Frontal cortex (tissue), 4 donors: Measurements from ENCODE around the gene ATG16L2. TPM values are rescaled to one million over a fixed set of nuclear protein-coding genes. Genes with fewer than 3 reads are reported as not detected.
"Not testable (repeated sequence)": the region's sequence is repeated elsewhere in the genome, so short reads cannot be mapped to it uniquely, and the experiment has no call there.

Experiments
- DNase-seq, 2 donors: peaks; one replicate each; pipeline ENCODE4 v3.0.0; 2012; ENCODE audit warnings: low spot score in 2 of 2
- FAIRE-seq: peaks from 2 replicates; lab custom pipeline; 2012; peaks lifted over from hg19 to GRCh38; lab: Jason Lieb, UNC
- total RNA-seq: library from RNA; depleted of rRNA; stranded (reverse); fragments of >200 nt; gene quantifications from one replicate; pipeline ENCODE4 v1.2.3, GENCODE V29; 2014
- donor health status: control.
- donor health status: control.
- donor health status: control.

Gene ATG16L2
- total RNA-seq, 1 donor from 2014 or later: 2.9 TPM

- FAIRE-seq: no peak
- DNase-seq: no peak
Observed at GRCh38 chr11:72778535-72779494, 35.4 kb upstream of the ATG16L2 start.

- no peak for DNase-seq
- FAIRE-seq: no peak
Observed at GRCh38 chr11:72779495-72780128, 34.6 kb upstream of the ATG16L2 start.

- no peak for DNase-seq
- no peak for FAIRE-seq
Observed at GRCh38 chr11:72780296-72781062, 33.7 kb upstream of the ATG16L2 start.

GRCh38 chr11:72781063-72781312 is 33.2 kb upstream of the ATG16L2 start:
- DNase-seq: no peak
- FAIRE-seq: no peak

- DNase-seq: peak; percentile 78 to 86
- no peak for FAIRE-seq
Observed at GRCh38 chr11:72781313-72782080, 32.7 kb upstream of the ATG16L2 start.

GRCh38 chr11:72782081-72782920 is 31.9 kb upstream of the ATG16L2 start:
- no peak for FAIRE-seq
- DNase-seq: no peak

GRCh38 chr11:72783144-72783905 is 30.9 kb upstream of the ATG16L2 start:
- FAIRE-seq (no peak), DNase-seq (no peak)

- no peak for DNase-seq
- FAIRE-seq: no peak
Observed at GRCh38 chr11:72784662-72785061, 29.5 kb upstream of the ATG16L2 start.

- no peak for FAIRE-seq
- DNase-seq: no peak
Observed at GRCh38 chr11:72786305-72787215, 27.7 kb upstream of the ATG16L2 start.

- FAIRE-seq (no peak), DNase-seq (no peak)
Observed at GRCh38 chr11:72787216-72788104, 26.8 kb upstream of the ATG16L2 start.

- FAIRE-seq (no peak), DNase-seq (no peak)
Observed at GRCh38 chr11:72788241-72788640, 26.0 kb upstream of the ATG16L2 start.

- FAIRE-seq (no peak), DNase-seq (peak in 1 of 2 donors; percentile 56)
Observed at GRCh38 chr11:72789493-72790131, 24.6 kb upstream of the ATG16L2 start.

GRCh38 chr11:72791228-72791627 is 23.0 kb upstream of the ATG16L2 start:
- not testable (repeated sequence) for FAIRE-seq

GRCh38 chr11:72792437-72793021 is 21.7 kb upstream of the ATG16L2 start:
- DNase-seq (peak in 1 of 2 donors; percentile 5), FAIRE-seq (no peak)

More at GRCh38 chr11:72791228-72791627, 23.0 kb upstream of the ATG16L2 start:
- not testable (repeated sequence) for DNase-seq

GRCh38 chr11:72793076-72793424 is 21.2 kb upstream of the ATG16L2 start:
- no peak for FAIRE-seq
- DNase-seq: no peak
